Calu3 (cell line): ENCODE results near the gene SLC10A1. TPM values are rescaled to one million over a fixed set of nuclear protein-coding genes. Genes with fewer than 3 reads are reported as not detected.
"Not testable (repeated sequence)": the region's sequence is repeated elsewhere in the genome, so short reads cannot be mapped to it uniquely, and the experiment has no call there.

Source experiments
- BruUV-seq: library from RNA; stranded (reverse); fragments of 400-500 nt; replicated peaks from 2 replicates; lab custom pipeline; 2021; lab: Mats Ljungman, UMichigan
- CTCF ChIA-PET: fragments of 300-600 bp; sonication (Branson Sonifier 250); formaldehyde crosslinking; loops from one replicate; lab custom pipeline; 2022; ENCODE audit warnings: antibody characterized with exemption; lab: Charles Lee
- DNase-seq: peaks from one replicate; pipeline ENCODE4 v3.0.0; 2022
- H3K27ac Mint-ChIP-seq: one replicate; pipeline ENCODE4 v1.8.0; 2022; ENCODE audit warnings: mixed read lengths; ENCODE audit not compliant: unreplicated experiment
- H3K27me3 Mint-ChIP-seq: one replicate; pipeline ENCODE4 v1.8.0; 2022; ENCODE audit warnings: mixed read lengths; ENCODE audit not compliant: unreplicated experiment
- H3K36me3 Mint-ChIP-seq: one replicate; pipeline ENCODE4 v1.8.0; 2022; ENCODE audit warnings: mild to moderate bottlenecking, moderate library complexity, mixed read lengths; ENCODE audit not compliant: insufficient read depth, unreplicated experiment
- H3K4me1 Mint-ChIP-seq: one replicate; pipeline ENCODE4 v1.8.0; 2022; ENCODE audit warnings: mild to moderate bottlenecking, low read depth, mixed read lengths; ENCODE audit not compliant: unreplicated experiment
- H3K4me3 Mint-ChIP-seq: one replicate; pipeline ENCODE4 v1.8.0; 2022; ENCODE audit warnings: mild to moderate bottlenecking, low read depth, moderate library complexity, mixed read lengths; ENCODE audit not compliant: unreplicated experiment
- H3K9me3 Mint-ChIP-seq: one replicate; pipeline ENCODE4 v1.8.0; 2022; ENCODE audit warnings: low read depth, mixed read lengths; ENCODE audit not compliant: unreplicated experiment
- intact Hi-C: fragments of 100-400 bp; cut with micrococcal nuclease; formaldehyde crosslinking; loops from one replicate; pipeline ENCODE4 v1.10.0; 2022; ENCODE audit not compliant: unreplicated experiment
- total RNA-seq: library from RNA; stranded (reverse); gene quantifications from 2 replicates; pipeline ENCODE4 v1.2.3, GENCODE V29; 2022
- TF ChIP-seq, protein P1 (sequence below): fragments of 200-600 bp; IDR thresholded peaks from one replicate; pipeline ENCODE4 v1.8.0; 2022; ENCODE audit warnings: antibody characterized with exemption; ENCODE audit not compliant: unreplicated experiment

Gene SLC10A1
- total RNA-seq, 1 experiment from 2014 or later: not detected

DNA sequence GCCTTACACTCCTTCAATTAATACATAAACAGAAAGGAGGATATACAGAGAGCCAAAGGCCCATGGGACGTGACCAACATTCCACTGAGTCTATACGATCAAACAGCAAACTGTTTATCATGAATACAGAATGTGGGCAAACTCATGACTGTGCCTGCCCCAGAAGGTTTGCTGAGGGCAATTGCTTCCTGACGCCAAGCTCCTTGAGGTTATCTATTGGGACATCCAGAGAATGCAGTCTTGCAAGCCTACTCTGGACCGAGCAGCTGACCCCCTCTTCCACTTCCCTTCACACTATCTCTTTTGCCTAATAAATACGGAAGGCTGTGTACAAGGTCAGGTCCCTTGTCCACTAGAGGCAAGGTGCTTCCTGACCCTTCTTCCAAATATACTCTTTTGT lies 18.5 kb upstream of the SLC10A1 start:
- DNase-seq: no peak
- Mint-ChIP-seq H3K36me3 (no peaks in the 10 kb centered on the region), H3K9me3 (no peaks in the 10 kb centered on the region), H3K4me1 (peaks cover 10% of the 10 kb centered on the region), H3K27me3 (no peaks in the 10 kb centered on the region), H3K27ac (no peak overlapping the region), H3K4me3 (no peak overlapping the region)
- CTCF ChIA-PET: no interaction called here
- TF ChIP-seq, protein P1, sequence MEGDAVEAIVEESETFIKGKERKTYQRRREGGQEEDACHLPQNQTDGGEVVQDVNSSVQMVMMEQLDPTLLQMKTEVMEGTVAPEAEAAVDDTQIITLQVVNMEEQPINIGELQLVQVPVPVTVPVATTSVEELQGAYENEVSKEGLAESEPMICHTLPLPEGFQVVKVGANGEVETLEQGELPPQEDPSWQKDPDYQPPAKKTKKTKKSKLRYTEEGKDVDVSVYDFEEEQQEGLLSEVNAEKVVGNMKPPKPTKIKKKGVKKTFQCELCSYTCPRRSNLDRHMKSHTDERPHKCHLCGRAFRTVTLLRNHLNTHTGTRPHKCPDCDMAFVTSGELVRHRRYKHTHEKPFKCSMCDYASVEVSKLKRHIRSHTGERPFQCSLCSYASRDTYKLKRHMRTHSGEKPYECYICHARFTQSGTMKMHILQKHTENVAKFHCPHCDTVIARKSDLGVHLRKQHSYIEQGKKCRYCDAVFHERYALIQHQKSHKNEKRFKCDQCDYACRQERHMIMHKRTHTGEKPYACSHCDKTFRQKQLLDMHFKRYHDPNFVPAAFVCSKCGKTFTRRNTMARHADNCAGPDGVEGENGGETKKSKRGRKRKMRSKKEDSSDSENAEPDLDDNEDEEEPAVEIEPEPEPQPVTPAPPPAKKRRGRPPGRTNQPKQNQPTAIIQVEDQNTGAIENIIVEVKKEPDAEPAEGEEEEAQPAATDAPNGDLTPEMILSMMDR: no peak
- intact Hi-C loops: no loop called here
- no TSS peak for BruUV-seq

DNA sequence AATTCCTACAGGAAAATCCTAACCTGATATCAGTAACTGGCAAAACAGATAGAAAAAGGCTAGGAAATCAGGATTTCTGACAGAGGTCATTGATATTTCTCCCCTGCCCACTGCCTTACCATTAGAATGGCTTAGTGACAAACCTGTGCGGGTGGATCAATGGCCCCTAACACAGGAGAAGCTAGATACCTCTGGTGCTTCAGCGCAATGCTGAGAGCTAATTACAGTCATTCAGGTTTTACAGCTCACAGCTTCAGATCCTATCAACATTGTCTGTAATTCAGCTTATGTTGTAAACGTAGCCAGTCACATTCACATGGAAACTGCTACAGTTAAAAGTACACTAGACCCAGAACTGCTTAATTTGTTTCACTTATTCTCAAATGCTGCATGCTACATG lies 17.4 kb upstream of the SLC10A1 start:
- DNase-seq: no peak
- Mint-ChIP-seq H3K9me3 (no peaks in the 10 kb centered on the region), H3K36me3 (no peaks in the 10 kb centered on the region), H3K27ac (no peak overlapping the region), H3K4me3 (no peak overlapping the region), H3K27me3 (no peaks in the 10 kb centered on the region), H3K4me1 (peaks cover 9% of the 10 kb centered on the region)
- CTCF ChIA-PET: interaction anchor here (0.5 kb wide), 1 partner anchor 44 kb away, joined by 5 read pairs; no protein-coding TSS in a partner anchor
- no TSS peak for BruUV-seq
- TF ChIP-seq, protein P1: no peak
- intact Hi-C loops: no loop called here

DNA sequence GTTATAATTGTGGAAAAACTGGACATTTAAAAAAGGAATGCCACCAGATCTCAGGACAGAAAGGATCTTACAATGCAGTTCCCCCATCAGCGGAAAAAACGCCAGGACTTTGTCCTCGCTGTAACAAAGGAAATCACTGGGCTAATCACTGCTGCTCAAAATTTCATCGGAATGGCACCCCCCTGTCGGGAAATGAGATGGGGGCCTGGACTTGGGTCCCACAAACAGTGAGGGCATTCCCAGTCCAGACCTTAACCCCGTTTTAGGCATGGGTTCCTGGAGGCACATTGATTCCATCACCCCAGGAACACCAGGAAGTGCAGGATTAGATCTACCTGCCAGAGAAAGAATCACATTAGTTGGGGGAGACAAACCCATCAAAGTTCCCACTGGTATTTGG lies 16.3 kb upstream of the SLC10A1 start:
- H3K9me3 Mint-ChIP-seq, H3K36me3 Mint-ChIP-seq, H3K4me3 Mint-ChIP-seq, H3K27ac Mint-ChIP-seq, DNase-seq, BruUV-seq, H3K27me3 Mint-ChIP-seq, H3K4me1 Mint-ChIP-seq, intact Hi-C loops: not testable (repeated sequence)
- CTCF ChIA-PET: interaction anchor here (1.5 kb wide), 1 partner anchor 82 kb away, joined by 3 read pairs; no protein-coding TSS in a partner anchor

DNA sequence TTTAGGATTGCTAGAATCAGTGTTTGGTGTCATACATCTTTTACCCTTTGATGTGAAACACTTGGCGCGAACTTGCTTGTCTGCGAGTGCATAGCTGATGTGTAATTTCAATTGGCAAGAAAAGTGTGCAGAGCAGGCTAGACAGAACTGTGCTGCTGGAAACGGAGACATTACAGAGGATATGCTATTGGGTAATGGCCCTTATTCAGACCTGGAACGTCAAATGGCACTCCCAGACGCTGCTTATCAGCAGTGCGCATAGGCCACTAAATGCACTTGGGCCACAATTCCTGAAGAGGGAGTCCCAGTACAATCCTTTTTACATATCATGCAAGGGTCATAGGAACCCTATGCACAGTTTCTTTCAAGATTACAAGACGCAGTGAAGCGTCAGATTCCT lies 15.7 kb upstream of the SLC10A1 start:
- CTCF ChIA-PET: interaction anchor here (1.5 kb wide), 1 partner anchor 82 kb away, joined by 3 read pairs; no protein-coding TSS in a partner anchor
- H3K4me1 Mint-ChIP-seq: no peaks in the 10 kb centered on the region
- no peak for DNase-seq
- H3K9me3 Mint-ChIP-seq: no peaks in the 10 kb centered on the region
- no peaks in the 10 kb centered on the region for H3K36me3 Mint-ChIP-seq
- no peak overlapping the region for H3K27ac Mint-ChIP-seq
- TF ChIP-seq, protein P1: no peak
- intact Hi-C loops: no loop called here
- H3K4me3 Mint-ChIP-seq: no peak overlapping the region
- H3K27me3 Mint-ChIP-seq: no peaks in the 10 kb centered on the region
- BruUV-seq: no TSS peak

DNA sequence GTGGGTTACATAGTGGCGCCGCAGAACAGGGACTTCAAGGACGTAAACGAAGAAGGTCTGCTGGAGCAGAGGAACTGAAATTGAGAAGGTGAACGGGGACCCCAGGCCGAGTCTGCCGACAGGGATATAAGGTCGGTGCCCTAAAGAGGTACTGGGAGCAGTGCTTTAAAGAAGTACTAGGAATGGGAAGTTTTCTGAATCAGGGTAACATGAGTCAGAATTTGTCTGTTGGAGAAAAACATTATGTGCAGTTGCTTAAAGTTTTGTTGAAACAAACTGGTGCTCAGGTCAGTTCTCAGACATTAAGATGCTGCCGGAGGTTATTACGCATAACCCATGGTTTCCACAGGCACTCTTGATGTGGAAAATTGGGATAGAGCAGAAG lies 14.8 kb upstream of the SLC10A1 start:
- H3K27ac Mint-ChIP-seq: no peak overlapping the region
- H3K27me3 Mint-ChIP-seq: no peaks in the 10 kb centered on the region
- no TSS peak for BruUV-seq
- no peak overlapping the region for H3K4me3 Mint-ChIP-seq
- DNase-seq: no peak
- TF ChIP-seq, protein P1: no peak
- no peaks in the 10 kb centered on the region for H3K4me1 Mint-ChIP-seq
- no peaks in the 10 kb centered on the region for H3K9me3 Mint-ChIP-seq
- CTCF ChIA-PET: no interaction called here
- intact Hi-C loops: no loop called here
- H3K36me3 Mint-ChIP-seq: no peaks in the 10 kb centered on the region
